HepG2 (cell line): ENCODE results near the gene HIGD1C. TPM values are rescaled to one million over a fixed set of nuclear protein-coding genes. Genes with fewer than 3 reads are reported as not detected.

Source experiments
- HDAC1 ChIP-seq: sonication (generic); formaldehyde crosslinking; IDR thresholded peaks from 2 replicates; pipeline ENCODE4 v1.5.1; 2020; ENCODE audit warnings: mild to moderate bottlenecking, missing genetic modification reagents
- LCORL ChIP-seq, 2 experiments: fragments of 450-650 bp in 1 of 2; sonication (generic) in 1 of 2; formaldehyde crosslinking in 1 of 2; IDR thresholded peaks; 2 replicates each; pipeline versions ENCODE4 v1.5.0 to v1.6.1; 2017 to 2020; ENCODE audit warnings: antibody characterized with exemption in 1 of 2, missing genetic modification reagents in 1 of 2
- MATR3 ChIP-seq: sonication (generic); formaldehyde crosslinking; IDR thresholded peaks from 2 replicates; pipeline ENCODE4 v1.4.0; 2020; ENCODE audit warnings: missing genetic modification reagents
- MLLT10 ChIP-seq: sonication (generic); formaldehyde crosslinking; IDR thresholded peaks from 2 replicates; pipeline ENCODE4 v1.4.0; 2020; ENCODE audit warnings: missing genetic modification reagents
- MTA1 ChIP-seq: sonication (generic); formaldehyde crosslinking; IDR thresholded peaks from 2 replicates; pipeline ENCODE4 v1.4.0; 2020; ENCODE audit warnings: missing genetic modification reagents, mild to moderate bottlenecking, borderline replicate concordance
- MTF1 ChIP-seq: sonication (generic); formaldehyde crosslinking; IDR thresholded peaks from 2 replicates; pipeline ENCODE4 v1.5.0; 2020; ENCODE audit warnings: missing genetic modification reagents
- PHB2 ChIP-seq: fragments of 450-650 bp; IDR thresholded peaks from 2 replicates; pipeline ENCODE4 v1.6.1; 2018; ENCODE audit not compliant: partially characterized antibody
- RAD21 ChIP-seq: fragments of 450-650 bp; formaldehyde crosslinking; IDR thresholded peaks from 2 replicates; pipeline ENCODE4 v1.5.0; 2020; ENCODE audit warnings: mild to moderate bottlenecking
- SALL1 ChIP-seq: sonication (generic); formaldehyde crosslinking; IDR thresholded peaks from 2 replicates; pipeline ENCODE4 v1.8.0; 2022; ENCODE audit warnings: mild to moderate bottlenecking, missing genetic modification reagents
- SIX1 ChIP-seq: sonication (generic); formaldehyde crosslinking; IDR thresholded peaks from 2 replicates; pipeline ENCODE4 v1.4.0; 2020; ENCODE audit warnings: missing genetic modification reagents, borderline replicate concordance
- SMAD3 ChIP-seq: sonication (generic); formaldehyde crosslinking; IDR thresholded peaks from 2 replicates; pipeline ENCODE4 v1.4.0; 2020; ENCODE audit warnings: missing genetic modification reagents
- SNAPC2 ChIP-seq: sonication (generic); formaldehyde crosslinking; IDR thresholded peaks from 2 replicates; pipeline ENCODE4 v1.8.1; 2022; ENCODE audit warnings: mild to moderate bottlenecking, missing genetic modification reagents
- TARDBP ChIP-seq: sonication (generic); formaldehyde crosslinking; IDR thresholded peaks from 2 replicates; pipeline ENCODE4 v1.8.0; 2022; ENCODE audit warnings: mild to moderate bottlenecking, missing genetic modification reagents
- ZFY ChIP-seq: sonication (generic); formaldehyde crosslinking; IDR thresholded peaks from 2 replicates; pipeline ENCODE4 v1.4.0; 2020; ENCODE audit warnings: missing genetic modification reagents
- ZNF138 ChIP-seq: sonication (generic); formaldehyde crosslinking; IDR thresholded peaks from 2 replicates; pipeline ENCODE4 v1.5.0; 2020; ENCODE audit warnings: mild to moderate bottlenecking, low read depth, missing genetic modification reagents
- ZNF350 ChIP-seq: sonication (generic); formaldehyde crosslinking; IDR thresholded peaks from 2 replicates; pipeline ENCODE4 v1.4.0; 2020; ENCODE audit warnings: mild to moderate bottlenecking, low read depth, missing genetic modification reagents, borderline replicate concordance
- ZNF572 ChIP-seq: sonication (generic); formaldehyde crosslinking; IDR thresholded peaks from 2 replicates; pipeline ENCODE4 v1.5.1; 2020; ENCODE audit warnings: mild to moderate bottlenecking, missing genetic modification reagents
- ZNF652 ChIP-seq: IDR thresholded peaks from 2 replicates; pipeline ENCODE4 v1.6.1; 2016; ENCODE audit warnings: low read depth, borderline replicate concordance
- ZNF713 ChIP-seq: sonication (generic); formaldehyde crosslinking; IDR thresholded peaks from 2 replicates; pipeline ENCODE4 v1.4.0; 2020; ENCODE audit warnings: mild to moderate bottlenecking, missing genetic modification reagents
- polyA plus RNA-seq, 8 experiments: library from polyadenylated mRNA; depleted of rRNA in 3 of 8; stranded (reverse) in 7 of 8; unstranded in 1 of 8; fragments of >200 nt; fragmentation: Illumina TruSeq in 4 of 8; extraction: Trizol in 4 of 8; gene quantifications; 2 replicates each; pipeline versions ENCODE4 v1.2.1 to v1.2.3, GENCODE V29; 2011 to 2016; ENCODE audit warnings: low read depth in 4 of 8, missing spikeins in 1 of 8, mixed read lengths in 1 of 8; ENCODE audit not compliant: insufficient read depth in 1 of 8
- total RNA-seq, 5 experiments: library from RNA; depleted of rRNA; stranded (reverse); fragments of >200 nt; fragmentation: Illumina TruSeq; extraction: Trizol; gene quantifications; 2 replicates each; pipeline ENCODE4 v1.2.3, GENCODE V29; 2016; ENCODE audit warnings: low read depth in 1 of 5
- TF ChIP-seq, protein P1 (sequence below): sonication (generic); formaldehyde crosslinking; IDR thresholded peaks from 2 replicates; pipeline ENCODE4 v1.5.0; 2020; ENCODE audit warnings: missing genetic modification reagents
- TF ChIP-seq, protein P2 (sequence below): IDR thresholded peaks from 2 replicates; pipeline ENCODE4 v1.6.1; 2016; ENCODE audit warnings: mild to moderate bottlenecking, missing biosample characterization, missing genetic modification reagents
- TF ChIP-seq, protein P3 (sequence below): IDR thresholded peaks from 2 replicates; pipeline ENCODE4 v1.6.1; 2012; ENCODE audit warnings: low read depth, low read length, improper control_type of control experiment
- TF ChIP-seq, protein P4 (sequence below): sonication (generic); formaldehyde crosslinking; IDR thresholded peaks from 2 replicates; pipeline ENCODE4 v1.8.1; 2023; ENCODE audit warnings: mild to moderate bottlenecking, moderate library complexity, missing genetic modification reagents
- TF ChIP-seq, protein P5 (sequence below): sonication (generic); formaldehyde crosslinking; IDR thresholded peaks from 2 replicates; pipeline ENCODE4 v1.5.1; 2020; ENCODE audit warnings: missing genetic modification reagents, mild to moderate bottlenecking, borderline replicate concordance

HIGD1C gene
- total and polyA plus RNA-seq, 2 of the 13 experiments (the other 11 are each of a cell fraction or from before 2014, with no cell fraction given) = not detected

DNA sequence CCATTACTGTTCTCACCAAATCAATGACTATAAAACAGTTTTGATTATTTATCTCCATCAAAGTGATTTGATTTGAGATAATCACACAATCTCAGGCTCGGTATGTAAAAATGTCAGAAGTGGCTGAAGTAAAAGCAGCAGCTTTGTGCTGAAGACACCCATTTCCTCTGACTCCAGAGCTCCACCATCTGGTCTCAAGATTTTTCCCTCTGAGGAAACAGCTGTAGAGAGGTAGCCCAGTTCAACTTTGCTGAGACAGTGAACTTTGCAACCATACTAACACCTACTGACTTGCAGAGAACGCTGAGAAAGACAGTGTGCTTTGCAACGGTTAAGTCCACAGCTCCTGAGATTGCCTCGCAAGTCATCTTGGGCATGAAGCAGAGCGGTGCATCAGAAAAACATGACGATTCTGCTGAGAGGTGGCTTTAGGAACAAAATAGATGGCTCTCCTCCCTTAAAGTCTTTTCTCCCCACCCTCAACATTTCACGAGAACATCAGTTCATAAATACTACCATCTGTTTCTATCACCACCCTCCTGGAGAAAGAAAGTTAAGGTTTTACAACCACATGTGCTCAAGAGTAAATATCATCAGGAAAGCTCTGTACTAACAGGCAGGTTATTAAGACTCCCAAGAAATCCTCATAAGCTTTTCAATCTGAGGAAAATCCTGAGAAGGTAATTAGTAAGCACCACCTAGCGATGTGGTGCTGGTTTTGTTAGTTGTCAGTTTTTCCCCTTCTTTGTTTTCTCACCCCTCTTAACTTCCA, 34.8 kb downstream of the HIGD1C start (continued):
- TF ChIP-seq, protein P1, sequence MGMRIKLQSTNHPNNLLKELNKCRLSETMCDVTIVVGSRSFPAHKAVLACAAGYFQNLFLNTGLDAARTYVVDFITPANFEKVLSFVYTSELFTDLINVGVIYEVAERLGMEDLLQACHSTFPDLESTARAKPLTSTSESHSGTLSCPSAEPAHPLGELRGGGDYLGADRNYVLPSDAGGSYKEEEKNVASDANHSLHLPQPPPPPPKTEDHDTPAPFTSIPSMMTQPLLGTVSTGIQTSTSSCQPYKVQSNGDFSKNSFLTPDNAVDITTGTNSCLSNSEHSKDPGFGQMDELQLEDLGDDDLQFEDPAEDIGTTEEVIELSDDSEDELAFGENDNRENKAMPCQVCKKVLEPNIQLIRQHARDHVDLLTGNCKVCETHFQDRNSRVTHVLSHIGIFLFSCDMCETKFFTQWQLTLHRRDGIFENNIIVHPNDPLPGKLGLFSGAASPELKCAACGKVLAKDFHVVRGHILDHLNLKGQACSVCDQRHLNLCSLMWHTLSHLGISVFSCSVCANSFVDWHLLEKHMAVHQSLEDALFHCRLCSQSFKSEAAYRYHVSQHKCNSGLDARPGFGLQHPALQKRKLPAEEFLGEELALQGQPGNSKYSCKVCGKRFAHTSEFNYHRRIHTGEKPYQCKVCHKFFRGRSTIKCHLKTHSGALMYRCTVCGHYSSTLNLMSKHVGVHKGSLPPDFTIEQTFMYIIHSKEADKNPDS (CRISPR knock-in tag) = no peak
- TF ChIP-seq ZNF713 (CRISPR knock-in tag) (no peak), LCORL (IDR thresholded peaks at IDR 0.05) (no peak), LCORL (CRISPR knock-in tag; IDR thresholded peaks at IDR 0.05) (0 out of 2 replicates have a peak, but pooled peaks have one; percentile 26), ZNF572 (CRISPR knock-in tag) (no peak), SNAPC2 (no peak), MTA1 (CRISPR knock-in tag) (no peak), TARDBP (CRISPR knock-in tag) (no peak), HDAC1 (no peak), MATR3 (CRISPR knock-in tag) (no peak), ZNF652 (peak; percentile 49; the same call in 1 of the 2 replicates), SIX1 (no peak), ZNF350 (CRISPR knock-in tag) (no peak), MLLT10 (CRISPR knock-in tag) (no peak), ZNF138 (no peak), SMAD3 (no peak; the same call in 1 of the 2 replicates), SALL1 (CRISPR knock-in tag) (peak; percentile 28; the same call in 1 of the 2 replicates), MTF1 (CRISPR knock-in tag) (no peak), RAD21 (peak; percentile 71), ZFY (CRISPR knock-in tag) (no peak), PHB2 (no peak)
- TF ChIP-seq, protein P2, sequence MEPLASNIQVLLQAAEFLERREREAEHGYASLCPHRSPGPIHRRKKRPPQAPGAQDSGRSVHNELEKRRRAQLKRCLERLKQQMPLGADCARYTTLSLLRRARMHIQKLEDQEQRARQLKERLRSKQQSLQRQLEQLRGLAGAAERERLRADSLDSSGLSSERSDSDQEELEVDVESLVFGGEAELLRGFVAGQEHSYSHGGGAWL (CRISPR knock-in tag) = no peak
- TF ChIP-seq, protein P3, sequence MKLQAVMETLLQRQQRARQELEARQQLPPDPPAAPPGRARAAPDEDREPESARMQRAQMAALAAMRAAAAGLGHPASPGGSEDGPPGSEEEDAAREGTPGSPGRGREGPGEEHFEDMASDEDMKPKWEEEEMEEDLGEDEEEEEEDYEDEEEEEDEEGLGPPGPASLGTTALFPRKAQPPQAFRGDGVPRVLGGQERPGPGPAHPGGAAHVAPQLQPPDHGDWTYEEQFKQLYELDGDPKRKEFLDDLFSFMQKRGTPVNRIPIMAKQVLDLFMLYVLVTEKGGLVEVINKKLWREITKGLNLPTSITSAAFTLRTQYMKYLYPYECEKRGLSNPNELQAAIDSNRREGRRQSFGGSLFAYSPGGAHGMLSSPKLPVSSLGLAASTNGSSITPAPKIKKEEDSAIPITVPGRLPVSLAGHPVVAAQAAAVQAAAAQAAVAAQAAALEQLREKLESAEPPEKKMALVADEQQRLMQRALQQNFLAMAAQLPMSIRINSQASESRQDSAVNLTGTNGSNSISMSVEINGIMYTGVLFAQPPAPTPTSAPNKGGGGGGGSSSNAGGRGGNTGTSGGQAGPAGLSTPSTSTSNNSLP = 0 out of 2 replicates have a peak, but pooled peaks have one; percentile 15
- TF ChIP-seq, protein P4, sequence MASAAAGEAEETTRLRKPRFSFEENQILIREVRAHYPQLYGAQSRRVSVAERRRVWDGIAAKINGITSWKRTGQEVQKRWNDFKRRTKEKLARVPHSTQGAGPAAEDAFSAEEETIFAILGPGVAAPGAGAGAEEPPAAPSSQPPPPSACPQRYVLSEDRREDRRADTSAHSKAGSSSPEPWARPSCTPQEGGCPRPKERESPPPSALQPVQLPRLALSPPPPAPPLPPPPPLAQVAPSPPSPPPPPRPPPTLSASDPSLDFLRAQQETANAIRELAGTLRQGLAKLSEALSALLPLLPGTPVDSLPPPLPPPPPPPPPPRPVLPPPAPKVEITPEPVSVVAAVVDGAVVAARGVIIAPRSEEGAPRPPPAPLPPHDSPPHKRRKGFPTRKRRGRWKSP (CRISPR knock-in tag) = no peak
- TF ChIP-seq, protein P5, sequence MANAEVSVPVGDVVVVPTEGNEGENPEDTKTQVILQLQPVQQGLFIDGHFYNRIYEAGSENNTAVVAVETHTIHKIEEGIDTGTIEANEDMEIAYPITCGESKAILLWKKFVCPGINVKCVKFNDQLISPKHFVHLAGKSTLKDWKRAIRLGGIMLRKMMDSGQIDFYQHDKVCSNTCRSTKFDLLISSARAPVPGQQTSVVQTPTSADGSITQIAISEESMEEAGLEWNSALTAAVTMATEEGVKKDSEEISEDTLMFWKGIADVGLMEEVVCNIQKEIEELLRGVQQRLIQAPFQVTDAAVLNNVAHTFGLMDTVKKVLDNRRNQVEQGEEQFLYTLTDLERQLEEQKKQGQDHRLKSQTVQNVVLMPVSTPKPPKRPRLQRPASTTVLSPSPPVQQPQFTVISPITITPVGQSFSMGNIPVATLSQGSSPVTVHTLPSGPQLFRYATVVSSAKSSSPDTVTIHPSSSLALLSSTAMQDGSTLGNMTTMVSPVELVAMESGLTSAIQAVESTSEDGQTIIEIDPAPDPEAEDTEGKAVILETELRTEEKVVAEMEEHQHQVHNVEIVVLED (CRISPR knock-in tag) = no peak
